ENCODE data around the gene TPCN2.

Gene TPCN2

GRCh38 chr11:69104212-69104855 lies 55.6 kb downstream of the TPCN2 start:
- DNase-seq (ENCODE audit: low read depth), result no peak
- no peak overlapping the region for H3K4me3 ChIP-seq (ENCODE audit: control insufficient read depth, low read depth, low read length)
- no peak for TF ChIP-seq CTCF (IDR thresholded peaks at IDR 0.05; ENCODE audit: control insufficient read depth, insufficient read depth, low read depth, low read length, missing control alignments)

- no peak for TF ChIP-seq CTCF (IDR thresholded peaks at IDR 0.05; ENCODE audit: control insufficient read depth, insufficient read depth, low read depth, low read length, missing control alignments)
- H3K4me3 ChIP-seq (ENCODE audit: control insufficient read depth, low read depth, low read length), result no peak overlapping the region
- no peak for DNase-seq (ENCODE audit: low read depth)
Observed at GRCh38 chr11:69104856-69105395, 56.2 kb downstream of the TPCN2 start.

- DNase-seq (ENCODE audit: low read depth), result no peak
- no peak for TF ChIP-seq CTCF (IDR thresholded peaks at IDR 0.05; ENCODE audit: control insufficient read depth, insufficient read depth, low read depth, low read length, missing control alignments)
- no peak overlapping the region for H3K4me3 ChIP-seq (ENCODE audit: control insufficient read depth, low read depth, low read length)
Observed at GRCh38 chr11:69105461-69106030, 56.8 kb downstream of the TPCN2 start.

GRCh38 chr11:69106031-69106811 lies 57.5 kb downstream of the TPCN2 start:
- H3K4me3 ChIP-seq (ENCODE audit: control insufficient read depth, low read depth, low read length), result no peak overlapping the region
- no peak for DNase-seq (ENCODE audit: low read depth)
- TF ChIP-seq CTCF (IDR thresholded peaks at IDR 0.05; ENCODE audit: control insufficient read depth, insufficient read depth, low read depth, low read length, missing control alignments), result no peak

- DNase-seq (ENCODE audit: low read depth), result no peak
- TF ChIP-seq CTCF (IDR thresholded peaks at IDR 0.05; ENCODE audit: control insufficient read depth, insufficient read depth, low read depth, low read length, missing control alignments), result no peak
- no peak overlapping the region for H3K4me3 ChIP-seq (ENCODE audit: control insufficient read depth, low read depth, low read length)
Observed at GRCh38 chr11:69107413-69107812, 58.7 kb downstream of the TPCN2 start.

GRCh38 chr11:69108030-69108429 lies 59.3 kb downstream of the TPCN2 start:
- TF ChIP-seq CTCF (IDR thresholded peaks at IDR 0.05; ENCODE audit: control insufficient read depth, insufficient read depth, low read depth, low read length, missing control alignments), result no peak
- no peak overlapping the region for H3K4me3 ChIP-seq (ENCODE audit: control insufficient read depth, low read depth, low read length)
- DNase-seq (ENCODE audit: low read depth), result no peak
